ENCODE measurements around the gene INA.

DNA sequence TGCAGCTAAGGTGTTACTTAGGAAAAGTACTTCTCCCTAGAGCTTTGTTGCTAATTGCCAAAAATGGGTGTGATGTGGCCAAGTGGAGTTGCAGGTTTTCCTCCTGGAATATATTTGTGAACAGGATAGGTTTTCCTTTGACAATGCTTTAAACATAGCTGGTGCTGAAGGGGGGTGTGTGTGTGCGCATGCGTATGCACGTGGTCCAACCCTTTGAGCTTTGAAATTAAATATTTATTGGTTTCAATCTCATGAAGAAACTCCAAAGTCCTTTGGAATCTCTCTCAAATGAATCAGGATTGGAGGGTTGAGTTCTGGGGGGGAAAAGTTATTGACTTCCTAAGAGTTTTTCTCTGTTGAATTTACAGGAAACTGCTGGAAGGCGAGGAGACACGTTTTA lies 11.1 kb downstream of the INA start:
- TF ChIP-seq CTCF (IDR thresholded peaks at IDR 0.05; ENCODE audit: low read length), result no peak
- no peak for TF ChIP-seq EZH2 (IDR thresholded peaks at IDR 0.05; ENCODE audit: borderline replicate concordance, low read length)
